22Rv1 (cell line): ENCODE results near the gene ABHD18.
"Not testable (repeated sequence)": the region's sequence is repeated elsewhere in the genome, so short reads cannot be mapped to it uniquely, and the experiment has no call there.

Experiments used
- H3K27ac ChIP-seq: fragments of 450-650 bp; 2 replicates; pipeline ENCODE4 v1.5.1; 2017
- CTCF ChIP-seq: fragments of 450-650 bp; IDR thresholded peaks from 2 replicates; pipeline ENCODE4 v1.5.1; 2017; ENCODE audit warnings: mild to moderate bottlenecking
- ZFX ChIP-seq: fragments of 450-650 bp; IDR thresholded peaks from 2 replicates; pipeline ENCODE4 v1.6.1; 2017; ENCODE audit warnings: antibody characterized with exemption, borderline replicate concordance

ABHD18 gene

GRCh38 chr4:127965062-127965802 lies at the start of gene ABHD18, which contains the start of gene MFSD8:
ABHD18 (plus strand) TSS chr4:127965406; CDS start chr4:127982956, 17,550 bp downstream.
MFSD8 (minus strand) TSS chr4:127965173; CDS start chr4:127965133, 40 bp downstream.
- H3K27ac ChIP-seq: peak within 1 kb of the TSS; percentile 95

GRCh38 chr4:127916512-127916911 lies 48.7 kb upstream of the ABHD18 start:
- no peak overlapping the region for H3K27ac ChIP-seq
- TF ChIP-seq ZFX (no peak), CTCF (no peak)

More at GRCh38 chr4:127965062-127965802, at the start of gene ABHD18, which contains the start of gene MFSD8:
- TF ChIP-seq CTCF (peak; percentile 42), ZFX (no peak)

DNA sequence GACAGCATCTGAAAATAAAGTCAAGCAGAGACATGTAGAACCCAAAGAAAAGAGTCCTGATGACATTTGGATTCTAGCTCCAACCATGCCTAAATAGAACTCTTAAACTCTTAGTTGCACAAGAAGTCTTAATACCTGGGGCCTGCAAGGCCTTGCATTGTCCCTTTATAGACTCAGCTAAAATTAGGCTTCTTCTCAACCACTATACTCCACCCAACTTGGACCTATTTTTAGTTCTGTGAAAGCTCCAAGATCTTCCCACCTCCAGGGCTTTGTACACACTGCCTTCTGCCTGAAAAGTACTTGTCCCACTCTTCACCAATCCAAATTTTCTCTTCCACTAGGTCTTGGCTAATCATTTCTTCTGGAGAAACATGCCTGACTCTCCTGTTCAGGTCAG lies 48.1 kb upstream of the ABHD18 start:
- TF ChIP-seq CTCF (no peak), ZFX (no peak)
- no peak overlapping the region for H3K27ac ChIP-seq

DNA sequence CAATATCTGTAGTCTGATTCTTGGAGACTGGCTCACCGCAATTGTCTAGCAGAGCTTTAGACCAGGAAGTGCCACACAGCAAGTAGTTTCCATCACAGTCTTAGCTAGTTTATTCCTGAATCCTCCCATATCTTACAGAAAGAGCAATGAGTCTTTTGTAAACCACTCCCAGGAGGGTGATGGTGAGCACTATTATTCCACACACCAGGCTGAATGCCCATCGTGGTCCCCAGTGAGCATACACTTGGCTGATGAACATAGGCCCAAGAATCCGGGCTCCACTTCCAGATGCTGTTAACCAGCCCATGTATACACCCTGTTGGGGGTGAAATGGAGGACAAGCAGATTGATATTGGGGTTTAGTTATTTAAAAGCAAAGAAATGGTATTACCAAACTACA lies 44.7 kb upstream of the ABHD18 start:
- H3K27ac ChIP-seq: no peak overlapping the region
- TF ChIP-seq ZFX (no peak), CTCF (no peak)

GRCh38 chr4:127922226-127922625 lies 43.0 kb upstream of the ABHD18 start:
- H3K27ac ChIP-seq: no peak overlapping the region
- TF ChIP-seq ZFX: no peak
- TF ChIP-seq CTCF: no peak

GRCh38 chr4:127925720-127926119 lies 39.5 kb upstream of the ABHD18 start:
- H3K27ac ChIP-seq: not testable (repeated sequence)

GRCh38 chr4:127930175-127930574 lies 35.0 kb upstream of the ABHD18 start:
- TF ChIP-seq ZFX: no peak
- TF ChIP-seq CTCF: no peak

GRCh38 chr4:127931836-127932235 lies 33.4 kb upstream of the ABHD18 start:
- H3K27ac ChIP-seq: not testable (repeated sequence)

More at GRCh38 chr4:127930175-127930574, 35.0 kb upstream of the ABHD18 start:
- no peak overlapping the region for H3K27ac ChIP-seq
